Colon (tissue), 2 donors: ENCODE results near the gene RHOH.

Experiments used
- FAIRE-seq: peaks from 2 replicates; lab custom pipeline; 2012; peaks lifted over from hg19 to GRCh38; lab: Jason Lieb, UNC
- donor health status: control.
- donor health status: control.

Gene RHOH

GRCh38 chr4:40205259-40206198 is 8.7 kb downstream of the RHOH start:
- FAIRE-seq: no peak

- FAIRE-seq: no peak
Measured at GRCh38 chr4:40206426-40206825, 9.6 kb downstream of the RHOH start.

GRCh38 chr4:40209401-40209800 is 12.6 kb downstream of the RHOH start:
- no peak for FAIRE-seq

- FAIRE-seq: no peak
Measured at GRCh38 chr4:40210776-40211175, 13.9 kb downstream of the RHOH start.

GRCh38 chr4:40211224-40212185 is 14.7 kb downstream of the RHOH start:
- no peak for FAIRE-seq

GRCh38 chr4:40212674-40213527 is 16.1 kb downstream of the RHOH start:
- no peak for FAIRE-seq

GRCh38 chr4:40214038-40214437 is 17.2 kb downstream of the RHOH start:
- FAIRE-seq: no peak

GRCh38 chr4:40214661-40215418 is 18.0 kb downstream of the RHOH start:
- no peak for FAIRE-seq

- FAIRE-seq: peak; percentile 45
Measured at GRCh38 chr4:40216622-40217366, 20.0 kb downstream of the RHOH start.

- no peak for FAIRE-seq
Measured at GRCh38 chr4:40221744-40222143, 24.9 kb downstream of the RHOH start.

GRCh38 chr4:40223343-40223742 is 26.5 kb downstream of the RHOH start:
- no peak for FAIRE-seq

- no peak for FAIRE-seq
Measured at GRCh38 chr4:40224432-40224831, 27.6 kb downstream of the RHOH start.

- FAIRE-seq: no peak
Measured at GRCh38 chr4:40225497-40225896, 28.7 kb downstream of the RHOH start.

- FAIRE-seq: no peak
Measured at GRCh38 chr4:40227284-40227683, 30.5 kb downstream of the RHOH start.

GRCh38 chr4:40228497-40229365 is 31.9 kb downstream of the RHOH start:
- no peak for FAIRE-seq

- FAIRE-seq: no peak
Measured at GRCh38 chr4:40231316-40231863, 34.6 kb downstream of the RHOH start.

GRCh38 chr4:40232610-40233009 is 35.8 kb downstream of the RHOH start:
- FAIRE-seq: no peak

- no peak for FAIRE-seq
Measured at GRCh38 chr4:40233227-40233626, 36.4 kb downstream of the RHOH start.

GRCh38 chr4:40234519-40235039 is 37.7 kb downstream of the RHOH start:
- FAIRE-seq: no peak
